ENCODE data around the gene OR1A2. TPM values are rescaled to one million over a fixed set of nuclear protein-coding genes. Genes with fewer than 3 reads are reported as not detected.
"Not testable (repeated sequence)": the region's sequence is repeated elsewhere in the genome, so short reads cannot be mapped to it uniquely, and the experiment has no call there.

The OR1A2 gene, protein sequence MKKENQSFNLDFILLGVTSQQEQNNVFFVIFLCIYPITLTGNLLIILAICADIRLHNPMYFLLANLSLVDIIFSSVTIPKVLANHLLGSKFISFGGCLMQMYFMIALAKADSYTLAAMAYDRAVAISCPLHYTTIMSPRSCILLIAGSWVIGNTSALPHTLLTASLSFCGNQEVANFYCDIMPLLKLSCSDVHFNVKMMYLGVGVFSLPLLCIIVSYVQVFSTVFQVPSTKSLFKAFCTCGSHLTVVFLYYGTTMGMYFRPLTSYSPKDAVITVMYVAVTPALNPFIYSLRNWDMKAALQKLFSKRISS
- polyA plus RNA-seq (2012; ENCODE audit: missing spikeins), result not detected

DNA sequence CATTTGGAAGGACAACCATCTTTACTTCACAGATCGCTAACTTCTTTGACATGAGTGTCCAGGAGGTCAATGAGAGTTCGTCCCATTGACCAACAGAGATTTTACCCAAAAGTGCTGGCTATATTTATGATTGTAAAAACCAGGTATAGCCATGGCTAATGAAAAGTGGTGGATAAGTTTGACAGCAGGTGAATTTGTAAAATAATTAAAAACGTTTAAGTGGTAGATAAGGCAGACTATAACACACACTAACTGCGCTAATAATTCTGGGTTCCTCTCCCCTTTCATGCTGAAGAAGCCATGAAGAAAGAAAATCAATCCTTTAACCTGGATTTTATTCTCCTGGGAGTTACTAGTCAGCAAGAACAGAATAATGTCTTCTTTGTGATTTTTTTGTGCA lies at the start of gene OR1A2:
Gene OR1A2, plus strand, starts transcription at position 301 of the 400 bp plus-strand sequence. Its CDS starts 0 bp downstream, at position 301.
- no peak for FAIRE-seq
- DNase-seq (ENCODE audit: insufficient read length), result no peak
- no peak for TF ChIP-seq TAF1 (IDR thresholded peaks at IDR 0.05; ENCODE audit: borderline replicate concordance, low read depth, low read length)
- TF ChIP-seq POLR2AphosphoS5 (IDR thresholded peaks at IDR 0.05; ENCODE audit: low read depth, low read length), result no peak
- no peak for TF ChIP-seq POLR2A (IDR thresholded peaks at IDR 0.05; ENCODE audit: low read depth, low read length)

DNA sequence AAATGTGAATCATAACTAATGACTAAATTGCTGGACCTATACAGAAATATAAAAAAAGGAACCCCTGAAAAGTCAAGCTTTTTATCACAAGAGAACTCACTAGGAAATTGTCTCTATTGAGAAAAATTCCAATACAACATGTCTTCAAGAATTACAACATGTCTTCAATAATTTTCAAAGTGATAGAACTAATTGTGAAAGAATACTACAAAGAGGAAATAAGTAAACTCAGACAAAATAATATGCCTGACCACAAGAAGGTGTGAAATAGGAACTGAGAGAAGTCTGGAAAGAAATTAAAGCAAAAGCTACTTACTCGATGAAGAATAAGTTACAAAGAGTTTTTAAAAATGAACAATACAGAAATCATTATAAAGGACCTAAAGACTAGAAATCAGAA lies 40.1 kb upstream of the OR1A2 start:
- FAIRE-seq, result no peak
- TF ChIP-seq POLR2A (IDR thresholded peaks at IDR 0.05; ENCODE audit: low read depth, low read length) (no peak), POLR2AphosphoS5 (IDR thresholded peaks at IDR 0.05; ENCODE audit: low read depth, low read length) (no peak), TAF1 (IDR thresholded peaks at IDR 0.05; ENCODE audit: borderline replicate concordance, low read depth, low read length) (no peak)
- DNase-seq (ENCODE audit: insufficient read length), result no peak

DNA sequence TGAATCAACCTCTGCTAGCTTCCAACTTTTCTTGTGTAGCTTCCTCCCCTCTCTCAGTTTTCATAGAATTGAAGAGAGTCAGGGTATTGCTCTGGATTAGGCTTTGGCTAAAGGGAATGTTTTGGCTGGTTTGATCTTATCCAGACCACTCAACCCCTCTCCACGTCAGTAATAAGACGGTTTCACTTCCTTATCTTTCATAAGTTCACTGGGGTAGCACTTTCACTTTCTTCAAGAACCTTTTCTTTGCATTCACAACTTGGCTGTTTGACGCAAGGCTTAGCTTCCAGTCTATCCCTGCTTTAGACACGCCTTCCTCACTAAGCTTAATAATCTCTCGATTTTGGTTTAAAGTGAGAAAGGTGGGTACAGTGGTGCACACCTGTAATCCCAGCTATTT lies 29.7 kb upstream of the OR1A2 start:
- FAIRE-seq (no peak), DNase-seq (ENCODE audit: insufficient read length) (no peak)
- TF ChIP-seq TAF1 (IDR thresholded peaks at IDR 0.05; ENCODE audit: borderline replicate concordance, low read depth, low read length), result no peak
- no peak for TF ChIP-seq POLR2A (IDR thresholded peaks at IDR 0.05; ENCODE audit: low read depth, low read length)
- TF ChIP-seq POLR2AphosphoS5 (IDR thresholded peaks at IDR 0.05; ENCODE audit: low read depth, low read length), result no peak

DNA sequence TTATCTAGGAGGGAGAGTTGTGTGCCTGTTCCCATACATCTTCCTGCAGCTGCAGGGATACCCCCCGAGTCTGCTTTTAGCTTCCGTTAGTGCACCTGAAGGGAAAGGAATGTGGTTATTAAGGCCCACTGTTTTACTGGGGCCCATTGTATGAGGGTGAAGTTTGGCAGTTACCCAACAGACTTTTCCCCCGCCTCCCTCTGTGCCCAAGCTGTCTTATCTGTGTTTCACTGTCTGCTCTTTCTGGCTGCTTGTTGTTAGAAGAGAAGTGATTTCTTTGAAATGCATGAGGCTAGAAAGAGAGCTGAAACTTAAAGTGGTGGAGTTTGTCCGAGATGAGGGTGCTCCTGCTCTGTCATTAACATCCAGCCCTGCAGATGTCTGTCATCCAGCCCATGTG lies 7.4 kb upstream of the OR1A2 start:
- FAIRE-seq (no peak), DNase-seq (ENCODE audit: insufficient read length) (no peak)
- no peak for TF ChIP-seq POLR2A (IDR thresholded peaks at IDR 0.05; ENCODE audit: low read depth, low read length)
- no peak for TF ChIP-seq TAF1 (IDR thresholded peaks at IDR 0.05; ENCODE audit: borderline replicate concordance, low read depth, low read length)

DNA sequence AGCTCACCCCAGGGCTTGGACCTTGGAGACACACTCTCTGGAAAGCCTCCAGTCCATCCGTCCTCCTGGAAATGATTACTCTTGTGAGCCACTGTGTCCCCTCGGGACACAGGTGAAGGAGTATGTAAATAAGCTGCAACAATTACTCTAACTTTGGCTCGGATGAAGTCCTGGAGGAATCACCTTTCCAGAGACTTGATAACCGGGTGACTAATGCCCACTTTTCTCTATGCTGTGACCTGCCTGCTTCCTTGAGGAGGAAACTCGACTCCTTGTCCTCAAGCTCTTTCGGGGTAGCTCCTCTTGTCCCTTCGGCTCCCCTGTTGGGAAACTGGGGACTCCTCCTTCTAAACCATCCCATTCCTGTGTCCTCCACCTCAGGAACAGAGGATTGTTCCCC lies 10.0 kb downstream of the OR1A2 start, which contains the start of gene OR1A1:
Gene OR1A1, plus strand, starts transcription at position 301 of the 400 bp plus-strand sequence. CDS start 7,954 bp downstream, outside the sequence.
- DNase-seq (ENCODE audit: insufficient read length) (no peak), FAIRE-seq (no peak)
- TF ChIP-seq TAF1 (IDR thresholded peaks at IDR 0.05; ENCODE audit: borderline replicate concordance, low read depth, low read length) (no peak), POLR2A (IDR thresholded peaks at IDR 0.05; ENCODE audit: low read depth, low read length) (no peak), POLR2AphosphoS5 (IDR thresholded peaks at IDR 0.05; ENCODE audit: low read depth, low read length) (no peak)

DNA sequence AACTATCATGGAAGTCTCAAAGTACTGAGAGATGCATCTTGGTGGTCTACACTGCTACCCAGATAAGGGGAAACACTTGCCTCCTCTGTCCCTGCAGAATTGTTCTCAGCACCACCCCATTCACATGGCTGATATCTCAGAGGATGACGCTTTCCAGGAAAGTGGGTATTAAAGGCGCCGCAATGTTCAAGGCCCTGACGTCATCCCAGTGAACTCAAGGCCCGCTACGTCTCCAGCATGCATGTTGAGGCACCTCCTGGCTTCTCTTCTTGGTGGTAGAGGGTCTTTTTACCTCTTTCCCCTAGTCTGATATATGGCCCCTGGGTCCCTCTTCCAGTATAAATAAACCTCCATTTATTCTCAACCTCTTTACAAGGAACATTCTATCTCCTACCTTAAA lies 11.2 kb downstream of the OR1A2 start:
- FAIRE-seq (no peak), DNase-seq (ENCODE audit: insufficient read length) (no peak)
- TF ChIP-seq POLR2A (IDR thresholded peaks at IDR 0.05; ENCODE audit: low read depth, low read length) (no peak), TAF1 (IDR thresholded peaks at IDR 0.05; ENCODE audit: borderline replicate concordance, low read depth, low read length) (no peak), POLR2AphosphoS5 (IDR thresholded peaks at IDR 0.05; ENCODE audit: low read depth, low read length) (no peak)

DNA sequence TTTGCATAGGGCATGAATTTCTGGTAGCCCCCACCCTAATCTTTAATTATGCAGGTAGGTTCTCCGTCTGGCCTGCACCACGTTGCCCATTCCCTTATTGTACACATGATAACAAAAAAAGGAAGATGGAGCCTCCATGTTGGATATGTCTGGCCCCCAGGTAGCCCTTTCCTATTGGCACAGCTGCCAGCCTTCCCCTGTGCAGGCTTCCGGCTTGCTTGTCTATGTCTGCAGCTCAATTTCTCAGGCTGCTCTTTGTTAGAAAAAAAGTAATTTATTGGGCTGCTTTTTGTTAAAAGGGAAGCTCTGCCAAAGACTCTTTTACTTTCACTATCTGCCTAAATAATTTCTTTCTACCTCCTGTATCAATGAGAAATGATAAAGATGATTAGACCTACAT lies 15.7 kb downstream of the OR1A2 start:
- FAIRE-seq, result no peak
- no peak for DNase-seq (ENCODE audit: insufficient read length)

DNA sequence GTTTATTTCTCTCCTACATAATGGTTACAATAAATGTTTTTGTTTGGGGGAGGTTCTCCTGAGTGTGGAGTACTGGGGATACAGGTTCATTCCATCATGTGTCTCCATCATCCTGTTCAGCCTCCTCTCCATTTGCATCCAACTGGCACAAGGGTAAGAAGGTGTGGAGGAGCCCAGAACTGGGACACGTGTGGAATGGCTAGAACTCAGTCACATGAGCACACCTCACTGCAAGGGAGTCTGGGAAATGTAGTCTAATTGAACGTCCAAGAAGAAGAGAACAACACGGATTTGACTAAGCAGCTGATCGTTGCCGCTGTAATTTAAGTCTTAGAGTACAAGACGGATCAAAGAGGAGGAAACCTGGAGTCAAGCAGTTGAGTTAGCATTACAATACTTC lies 16.3 kb downstream of the OR1A2 start:
- no peak for DNase-seq (ENCODE audit: insufficient read length)
- FAIRE-seq, result no peak
- TF ChIP-seq TAF1 (IDR thresholded peaks at IDR 0.05; ENCODE audit: borderline replicate concordance, low read depth, low read length), result no peak
- TF ChIP-seq POLR2A (IDR thresholded peaks at IDR 0.05; ENCODE audit: low read depth, low read length), result no peak
- TF ChIP-seq POLR2AphosphoS5 (IDR thresholded peaks at IDR 0.05; ENCODE audit: low read depth, low read length), result no peak

More for the DNA sequence above, 15.7 kb downstream of the OR1A2 start:
- TF ChIP-seq POLR2A (IDR thresholded peaks at IDR 0.05; ENCODE audit: low read depth, low read length) (no peak), TAF1 (IDR thresholded peaks at IDR 0.05; ENCODE audit: borderline replicate concordance, low read depth, low read length) (no peak), POLR2AphosphoS5 (IDR thresholded peaks at IDR 0.05; ENCODE audit: low read depth, low read length) (no peak)

DNA sequence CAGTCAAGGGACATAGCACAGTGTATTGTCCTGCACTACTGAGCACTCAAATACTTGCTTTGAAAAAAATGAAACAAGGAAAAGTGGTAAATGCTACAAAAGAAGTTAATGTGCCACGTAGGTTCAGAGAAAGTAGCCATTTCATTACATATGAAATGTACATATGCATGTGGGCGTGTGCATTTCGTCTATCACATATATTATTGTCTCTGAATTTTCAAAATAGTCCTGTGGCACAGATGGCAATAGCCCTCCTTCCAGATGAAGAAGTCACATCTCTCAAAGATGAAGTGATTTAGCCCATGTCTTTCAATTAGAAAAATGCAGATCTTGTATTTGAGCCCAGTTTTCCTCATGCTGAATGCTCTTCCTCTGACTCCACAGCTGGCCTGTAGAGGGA lies 22.7 kb downstream of the OR1A2 start:
- DNase-seq (ENCODE audit: insufficient read length); FAIRE-seq: not testable (repeated sequence)

DNA sequence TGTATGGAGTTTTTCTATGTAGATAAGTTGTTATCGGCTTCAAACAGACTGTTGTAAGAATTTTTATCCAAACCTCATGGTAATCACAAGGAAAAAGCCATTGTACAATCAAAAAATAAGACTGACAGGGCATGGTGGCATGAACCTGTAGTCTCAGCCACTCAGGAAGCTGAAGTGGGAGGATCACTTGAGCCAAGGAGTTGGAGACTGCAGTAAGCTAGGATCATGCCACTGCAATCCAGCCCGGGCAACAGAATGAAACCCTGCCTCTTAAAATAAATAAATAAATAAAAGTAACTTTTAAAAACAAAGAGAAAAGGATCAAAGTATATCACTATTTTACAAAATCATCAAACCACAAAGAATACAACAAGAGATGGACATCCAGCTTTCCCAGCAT lies 24.5 kb downstream of the OR1A2 start:
- DNase-seq (ENCODE audit: insufficient read length) (no peak), FAIRE-seq (no peak)
- TF ChIP-seq POLR2A (IDR thresholded peaks at IDR 0.05; ENCODE audit: low read depth, low read length) (no peak), TAF1 (IDR thresholded peaks at IDR 0.05; ENCODE audit: borderline replicate concordance, low read depth, low read length) (no peak), POLR2AphosphoS5 (IDR thresholded peaks at IDR 0.05; ENCODE audit: low read depth, low read length) (no peak)

DNA sequence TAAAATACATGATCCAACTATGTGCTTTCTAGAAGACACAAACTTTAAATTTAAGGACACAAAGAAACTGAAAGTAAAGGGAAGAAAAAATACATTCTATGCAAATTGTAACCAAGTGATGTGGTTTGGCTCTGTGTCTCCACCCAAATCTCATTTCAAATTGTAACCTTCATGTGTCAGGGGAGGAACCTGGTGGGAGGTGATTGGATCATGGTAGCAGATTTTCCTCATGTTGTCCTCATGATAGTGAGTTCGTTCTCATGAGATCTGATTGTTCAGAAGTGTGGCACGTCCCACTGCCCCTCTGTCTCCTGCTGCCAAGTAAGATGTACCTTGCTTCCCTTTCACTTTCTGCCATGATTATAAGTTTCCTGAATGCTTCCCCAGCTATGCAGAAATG lies 25.2 kb downstream of the OR1A2 start:
- FAIRE-seq (no peak), DNase-seq (ENCODE audit: insufficient read length) (no peak)
- no peak for TF ChIP-seq POLR2A (IDR thresholded peaks at IDR 0.05; ENCODE audit: low read depth, low read length)
- TF ChIP-seq TAF1 (IDR thresholded peaks at IDR 0.05; ENCODE audit: borderline replicate concordance, low read depth, low read length), result no peak
- TF ChIP-seq POLR2AphosphoS5 (IDR thresholded peaks at IDR 0.05; ENCODE audit: low read depth, low read length), result no peak

DNA sequence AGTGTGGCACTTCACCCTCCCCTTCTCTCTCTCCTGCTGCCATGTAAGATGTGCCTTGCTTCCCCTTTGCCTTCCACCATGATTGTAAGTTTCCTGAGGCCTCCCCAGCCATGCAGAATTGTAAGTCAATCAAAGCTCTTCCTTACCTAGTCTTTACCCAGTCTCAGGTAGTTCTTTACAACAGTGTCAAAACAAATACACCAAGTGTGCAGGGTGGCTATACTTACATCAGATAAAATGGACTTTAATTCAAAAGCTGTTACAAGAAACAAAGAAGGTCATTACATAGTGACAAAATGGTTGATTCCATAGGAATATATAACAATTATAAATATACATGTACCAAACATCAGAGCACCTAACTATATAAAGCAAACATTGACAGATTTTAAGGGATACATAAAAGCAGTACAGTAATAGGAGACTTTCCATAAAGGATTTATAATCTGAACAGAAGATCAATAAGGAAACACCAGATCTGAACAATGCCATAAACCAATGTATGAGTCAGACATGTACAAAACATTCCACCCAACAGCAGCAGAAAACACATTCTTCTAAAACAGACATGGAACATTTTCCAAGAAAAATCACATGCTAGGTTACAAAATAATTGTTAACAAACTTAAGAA lies 27.5 kb downstream of the OR1A2 start:
- not testable (repeated sequence) for FAIRE-seq; DNase-seq (ENCODE audit: insufficient read length)

DNA sequence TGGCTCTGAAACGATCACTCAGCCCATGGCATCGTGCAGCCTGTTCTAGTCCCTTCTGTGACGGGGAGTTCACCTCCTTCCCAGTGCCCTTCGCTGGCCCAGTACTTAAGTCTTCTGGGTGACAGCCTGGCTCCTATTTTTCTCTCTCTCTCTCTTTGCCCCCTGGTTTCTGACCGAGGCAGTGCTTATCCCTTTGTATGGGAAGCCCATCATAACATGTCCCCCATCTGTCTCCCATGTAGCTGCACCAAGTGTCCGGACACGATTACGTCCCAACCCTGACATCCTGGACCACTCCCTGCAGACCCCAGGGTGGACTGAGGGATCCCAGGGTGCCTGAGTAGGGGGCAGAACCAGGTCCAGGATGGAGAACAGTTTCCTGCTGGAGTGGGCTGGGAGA lies 35.0 kb downstream of the OR1A2 start:
- FAIRE-seq; DNase-seq (ENCODE audit: insufficient read length): not testable (repeated sequence)

DNA sequence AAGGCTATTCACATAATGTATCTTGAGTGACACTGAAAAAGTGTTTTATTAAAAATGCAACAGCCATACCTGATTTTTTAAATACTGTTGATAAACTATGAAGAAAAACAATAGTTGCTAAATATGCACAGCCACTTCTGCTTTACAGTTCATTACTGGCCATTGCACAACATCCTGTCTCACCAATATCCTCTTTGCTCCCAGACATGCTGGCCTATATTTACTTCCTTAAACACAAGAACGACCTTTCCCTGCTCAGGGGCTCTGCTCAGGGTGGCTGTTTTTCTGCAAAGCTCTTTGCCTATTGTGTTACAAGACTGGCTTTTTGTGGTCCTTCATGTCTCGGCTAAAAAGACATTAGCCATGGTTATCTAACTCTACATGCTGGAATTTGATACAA lies 41.4 kb downstream of the OR1A2 start:
- not testable (repeated sequence) for DNase-seq (ENCODE audit: insufficient read length); FAIRE-seq

DNA sequence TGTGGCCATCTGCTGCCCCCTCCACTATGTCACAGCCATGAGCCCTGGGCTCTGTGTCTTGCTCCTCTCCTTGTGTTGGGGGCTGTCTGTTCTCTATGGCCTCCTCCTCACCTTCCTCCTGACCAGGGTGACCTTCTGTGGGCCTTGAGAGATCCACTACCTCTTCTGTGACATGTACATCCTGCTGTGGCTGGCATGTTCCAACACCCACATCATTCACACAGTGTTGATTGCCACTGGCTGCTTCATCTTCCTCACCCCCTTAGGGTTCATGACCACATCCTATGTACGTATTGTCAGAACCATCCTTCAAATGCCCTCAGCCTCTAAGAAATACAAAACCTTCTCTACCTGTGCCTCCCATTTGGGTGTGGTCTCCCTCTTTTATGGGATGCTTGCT lies 43.7 kb downstream of the OR1A2 start:
- not testable (repeated sequence) for DNase-seq (ENCODE audit: insufficient read length); FAIRE-seq

DNA sequence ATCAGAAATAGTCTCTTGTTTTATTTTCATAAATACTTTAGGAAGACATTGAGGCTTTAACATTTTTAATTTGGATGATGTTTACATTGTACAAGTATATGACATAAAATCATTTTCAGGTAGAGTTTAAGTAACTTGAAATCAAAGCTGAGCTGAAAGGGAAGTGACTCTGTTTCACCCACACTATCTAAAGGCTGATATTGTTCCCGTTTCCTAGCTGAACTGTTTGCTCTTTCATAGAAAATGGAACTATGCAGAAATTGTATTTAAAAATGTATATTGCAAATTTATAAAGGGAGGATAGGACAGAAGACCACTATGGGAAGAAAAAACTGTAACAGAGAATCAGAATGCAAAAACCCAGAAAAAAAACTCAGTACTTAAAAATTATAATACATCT lies 47.5 kb downstream of the OR1A2 start:
- FAIRE-seq; DNase-seq (ENCODE audit: insufficient read length): not testable (repeated sequence)

All from GM12892 (cell line).